A549 (cell line): ENCODE data around the gene LATS2. TPM values are rescaled to one million over a fixed set of nuclear protein-coding genes. Genes with fewer than 3 reads are reported as not detected.
"Not testable (repeated sequence)": the region's sequence is repeated elsewhere in the genome, so short reads cannot be mapped to it uniquely, and the experiment has no call there.

Experiments used
- ATAC-seq, 2 experiments: fragments of 200-7000 bp in 1 of 2; fragments of >200 bp in 1 of 2; cut with Nextera tagmentation in 1 of 2; cut with Tn5 transposase in 1 of 2; 3 replicates each; pipeline versions ENCODE4 v1.8.0 to v1.9.1; 2018 to 2020; ENCODE audit warnings: mild to moderate bottlenecking in 1 of 2, moderate library complexity in 1 of 2
- CTCF ChIA-PET: fragments of 300-600 bp; sonication (Branson Sonifier 250); formaldehyde crosslinking; extraction: SDS; loops from one replicate; lab custom pipeline; 2021; ENCODE audit warnings: antibody characterized with exemption, inconsistent platforms; lab: Yijun Ruan, JAX
- POLR2A ChIA-PET: fragments of 350-600 bp; formaldehyde crosslinking; extraction: SDS; loops from one replicate; lab custom pipeline; 2021; ENCODE audit warnings: antibody characterized with exemption, inconsistent platforms; lab: Yijun Ruan, JAX
- DNase-seq, 2 experiments: peaks; one replicate each; pipeline versions ENCODE4 v3.0.0 to v3.0.0-alpha.2; 2011 to 2016; ENCODE audit warnings: low read depth in 1 of 2, low spot score in 1 of 2
- FAIRE-seq: peaks from 2 replicates; lab custom pipeline; 2011; peaks lifted over from hg19 to GRCh38; lab: Jason Lieb, UNC
- H3K27ac ChIP-seq, 2 experiments: fragments of >200 bp; sonication (Bioruptor Twin); formaldehyde crosslinking; 3 replicates each; pipeline ENCODE4 v1.5.1; 2016 to 2017
- H3K4me1 ChIP-seq: fragments of >200 bp; sonication (Bioruptor Twin); formaldehyde crosslinking; 3 replicates; pipeline ENCODE4 v1.6.1; 2016
- H3K4me2 ChIP-seq: fragments of >200 bp; sonication (Bioruptor Twin); formaldehyde crosslinking; 3 replicates; pipeline ENCODE4 v1.6.1; 2016
- H3K4me3 ChIP-seq: fragments of >200 bp; sonication (Bioruptor Twin); formaldehyde crosslinking; 3 replicates; pipeline ENCODE4 v1.5.1; 2016
- H3K9me3 ChIP-seq: fragments of >200 bp; sonication (Bioruptor Twin); formaldehyde crosslinking; 3 replicates; pipeline ENCODE4 v1.6.1; 2016
- CBX8 ChIP-seq: fragments of 200-600 bp; sonication (generic); IDR thresholded peaks from 2 replicates; pipeline ENCODE4 v1.6.1; 2016
- CHD2 ChIP-seq: fragments of 150-350 bp; IDR thresholded peaks from 2 replicates; pipeline ENCODE4 v1.6.1; 2014; ENCODE audit warnings: low read length; ENCODE audit not compliant: partially characterized antibody
- EHF ChIP-seq: fragments of 250-450 bp; sonication (Bioruptor Pico); IDR thresholded peaks from 2 replicates; pipeline ENCODE4 v1.5.0; 2020; ENCODE audit warnings: mild to moderate bottlenecking
- EHMT2 ChIP-seq: fragments of 200-600 bp; sonication (generic); IDR thresholded peaks from 2 replicates; pipeline ENCODE4 v1.6.1; 2016; ENCODE audit warnings: antibody characterized with exemption, low read depth, mild to moderate bottlenecking, moderate library complexity
- GATA3 ChIP-seq: IDR thresholded peaks from 2 replicates; pipeline ENCODE4 v1.6.1; 2012; ENCODE audit warnings: borderline replicate concordance
- JUNB ChIP-seq: fragments of >200 bp; sonication (Bioruptor Twin); formaldehyde crosslinking; IDR thresholded peaks from 2 replicates; pipeline ENCODE4 v1.6.1; 2016
- MAFK ChIP-seq: fragments of 450-650 bp; IDR thresholded peaks from 2 replicates; pipeline ENCODE4 v1.6.1; 2014; ENCODE audit not compliant: partially characterized antibody
- NR3C1 ChIP-seq: fragments of >200 bp; sonication (Bioruptor Twin); formaldehyde crosslinking; IDR thresholded peaks from 3 replicates; pipeline ENCODE4 v1.6.1; 2017
- POLR2AphosphoS2 ChIP-seq: conservative IDR thresholded peaks from 2 replicates; pipeline ENCODE4 v1.6.1; 2012; ENCODE audit warnings: low read length, improper control_type of control experiment, inconsistent platforms
- RARB ChIP-seq: fragments of 250-450 bp; sonication (Bioruptor Pico); IDR thresholded peaks from 2 replicates; pipeline ENCODE4 v1.8.0; 2021; ENCODE audit warnings: mild to moderate bottlenecking, moderate library complexity
- SREBF2 ChIP-seq: fragments of 450-650 bp; IDR thresholded peaks from 2 replicates; pipeline ENCODE4 v1.6.1; 2014; ENCODE audit warnings: mild to moderate bottlenecking, moderate library complexity
- TFCP2L1 ChIP-seq: fragments of 250-450 bp; sonication (Bioruptor Pico); IDR thresholded peaks from 2 replicates; pipeline ENCODE4 v1.5.0; 2021; ENCODE audit warnings: mild to moderate bottlenecking
- WGBS: methylation state at CpG from one replicate; pipeline ENCODE4 v1.1.6; 2017; ENCODE audit errors: missing lambda C conversion rate; 5-methylcytosine and 5-hydroxymethylcytosine counted together
- polyA plus RNA-seq, 4 experiments: library from polyadenylated mRNA; depleted of rRNA in 3 of 4; stranded (reverse); fragments of >200 nt; fragmentation: RNase III in 1 of 4; extraction: RNeasy Plus Mini Kit Qiagen cat#74134 plus additional on column Dnase treatment in 1 of 4; gene quantifications; 2 replicates in 3 of 4; 3 replicates in 1 of 4; pipeline ENCODE4 v1.2.3, GENCODE V29; 2011 to 2017
- TF ChIP-seq, protein P1 (sequence below): fragments of 150-350 bp; IDR thresholded peaks from 2 replicates; pipeline ENCODE4 v1.6.1; 2014; ENCODE audit warnings: low read depth, mild to moderate bottlenecking, low read length
- TF ChIP-seq, protein P2 (sequence below): fragments of 200-600 bp; sonication (generic); IDR thresholded peaks from 2 replicates; pipeline ENCODE4 v1.6.1; 2016; ENCODE audit warnings: antibody characterized with exemption, mild to moderate bottlenecking, moderate library complexity
- TF ChIP-seq, protein P3 (sequence below): fragments of 250-450 bp; sonication (Bioruptor Pico); IDR thresholded peaks from 2 replicates; pipeline ENCODE4 v1.5.0; 2020; ENCODE audit warnings: low read depth, mild to moderate bottlenecking, moderate library complexity
- TF ChIP-seq, protein P4 (sequence below): fragments of >200 bp; sonication (Bioruptor Twin); formaldehyde crosslinking; IDR thresholded peaks from 3 replicates; pipeline ENCODE4 v1.6.1; 2016

LATS2 gene
- polyA plus RNA-seq, 2 of the 4 experiments (the other 2 are of a cell fraction) = 7.8 to 7.9 TPM

DNA sequence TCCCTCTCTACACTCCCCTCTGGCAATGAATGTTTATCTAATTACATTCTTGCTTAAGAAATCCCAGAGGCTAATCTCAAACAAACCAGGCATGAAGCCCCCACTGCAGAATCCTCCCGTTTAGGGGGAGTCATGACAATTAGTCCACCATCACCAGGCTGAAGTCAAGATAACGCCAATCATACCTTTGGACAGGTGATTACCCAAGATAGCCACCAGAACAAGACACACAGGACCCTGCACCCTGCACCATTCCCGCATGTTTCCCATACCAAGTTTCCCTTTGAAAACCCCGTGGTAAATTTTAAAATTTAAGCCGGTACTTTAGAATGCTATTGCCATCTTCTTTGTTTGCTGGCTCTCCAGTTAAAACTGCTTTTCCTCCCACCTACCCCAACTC is 94.0 kb downstream of the LATS2 start:
- DNase-seq = no peak
- H3K9me3 ChIP-seq = no peaks in the 10 kb centered on the region
- POLR2A ChIA-PET = no interaction called here
- H3K4me1 ChIP-seq = 0 out of 3 replicates have a peak, but pooled peaks cover 4% of the 10 kb centered on the region
- WGBS = 63% methylated on average over 5 of the region's 5 CpGs
- no peak for TF ChIP-seq NR3C1
- TF ChIP-seq, protein P1, sequence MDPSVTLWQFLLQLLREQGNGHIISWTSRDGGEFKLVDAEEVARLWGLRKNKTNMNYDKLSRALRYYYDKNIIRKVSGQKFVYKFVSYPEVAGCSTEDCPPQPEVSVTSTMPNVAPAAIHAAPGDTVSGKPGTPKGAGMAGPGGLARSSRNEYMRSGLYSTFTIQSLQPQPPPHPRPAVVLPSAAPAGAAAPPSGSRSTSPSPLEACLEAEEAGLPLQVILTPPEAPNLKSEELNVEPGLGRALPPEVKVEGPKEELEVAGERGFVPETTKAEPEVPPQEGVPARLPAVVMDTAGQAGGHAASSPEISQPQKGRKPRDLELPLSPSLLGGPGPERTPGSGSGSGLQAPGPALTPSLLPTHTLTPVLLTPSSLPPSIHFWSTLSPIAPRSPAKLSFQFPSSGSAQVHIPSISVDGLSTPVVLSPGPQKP = no peak
- TF ChIP-seq, protein P2, sequence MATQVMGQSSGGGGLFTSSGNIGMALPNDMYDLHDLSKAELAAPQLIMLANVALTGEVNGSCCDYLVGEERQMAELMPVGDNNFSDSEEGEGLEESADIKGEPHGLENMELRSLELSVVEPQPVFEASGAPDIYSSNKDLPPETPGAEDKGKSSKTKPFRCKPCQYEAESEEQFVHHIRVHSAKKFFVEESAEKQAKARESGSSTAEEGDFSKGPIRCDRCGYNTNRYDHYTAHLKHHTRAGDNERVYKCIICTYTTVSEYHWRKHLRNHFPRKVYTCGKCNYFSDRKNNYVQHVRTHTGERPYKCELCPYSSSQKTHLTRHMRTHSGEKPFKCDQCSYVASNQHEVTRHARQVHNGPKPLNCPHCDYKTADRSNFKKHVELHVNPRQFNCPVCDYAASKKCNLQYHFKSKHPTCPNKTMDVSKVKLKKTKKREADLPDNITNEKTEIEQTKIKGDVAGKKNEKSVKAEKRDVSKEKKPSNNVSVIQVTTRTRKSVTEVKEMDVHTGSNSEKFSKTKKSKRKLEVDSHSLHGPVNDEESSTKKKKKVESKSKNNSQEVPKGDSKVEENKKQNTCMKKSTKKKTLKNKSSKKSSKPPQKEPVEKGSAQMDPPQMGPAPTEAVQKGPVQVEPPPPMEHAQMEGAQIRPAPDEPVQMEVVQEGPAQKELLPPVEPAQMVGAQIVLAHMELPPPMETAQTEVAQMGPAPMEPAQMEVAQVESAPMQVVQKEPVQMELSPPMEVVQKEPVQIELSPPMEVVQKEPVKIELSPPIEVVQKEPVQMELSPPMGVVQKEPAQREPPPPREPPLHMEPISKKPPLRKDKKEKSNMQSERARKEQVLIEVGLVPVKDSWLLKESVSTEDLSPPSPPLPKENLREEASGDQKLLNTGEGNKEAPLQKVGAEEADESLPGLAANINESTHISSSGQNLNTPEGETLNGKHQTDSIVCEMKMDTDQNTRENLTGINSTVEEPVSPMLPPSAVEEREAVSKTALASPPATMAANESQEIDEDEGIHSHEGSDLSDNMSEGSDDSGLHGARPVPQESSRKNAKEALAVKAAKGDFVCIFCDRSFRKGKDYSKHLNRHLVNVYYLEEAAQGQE = no peak
- TF ChIP-seq CBX8 = no peak
- no peak for TF ChIP-seq RARB (CRISPR knock-in tag)
- TF ChIP-seq TFCP2L1 = no peak
- TF ChIP-seq, protein P3, sequence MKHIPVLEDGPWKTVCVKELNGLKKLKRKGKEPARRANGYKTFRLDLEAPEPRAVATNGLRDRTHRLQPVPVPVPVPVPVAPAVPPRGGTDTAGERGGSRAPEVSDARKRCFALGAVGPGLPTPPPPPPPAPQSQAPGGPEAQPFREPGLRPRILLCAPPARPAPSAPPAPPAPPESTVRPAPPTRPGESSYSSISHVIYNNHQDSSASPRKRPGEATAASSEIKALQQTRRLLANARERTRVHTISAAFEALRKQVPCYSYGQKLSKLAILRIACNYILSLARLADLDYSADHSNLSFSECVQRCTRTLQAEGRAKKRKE = no peak
- no peak for TF ChIP-seq CHD2
- TF ChIP-seq SREBF2 = no peak
- TF ChIP-seq EHF = no peak
- TF ChIP-seq POLR2AphosphoS2 = no peak
- TF ChIP-seq EHMT2 = no peak
- no peak overlapping the region for H3K27ac ChIP-seq
- no peak overlapping the region for H3K4me2 ChIP-seq
- no peak for ATAC-seq
- no peak overlapping the region for H3K4me3 ChIP-seq
- no peak for FAIRE-seq
- CTCF ChIA-PET = no interaction called here

DNA sequence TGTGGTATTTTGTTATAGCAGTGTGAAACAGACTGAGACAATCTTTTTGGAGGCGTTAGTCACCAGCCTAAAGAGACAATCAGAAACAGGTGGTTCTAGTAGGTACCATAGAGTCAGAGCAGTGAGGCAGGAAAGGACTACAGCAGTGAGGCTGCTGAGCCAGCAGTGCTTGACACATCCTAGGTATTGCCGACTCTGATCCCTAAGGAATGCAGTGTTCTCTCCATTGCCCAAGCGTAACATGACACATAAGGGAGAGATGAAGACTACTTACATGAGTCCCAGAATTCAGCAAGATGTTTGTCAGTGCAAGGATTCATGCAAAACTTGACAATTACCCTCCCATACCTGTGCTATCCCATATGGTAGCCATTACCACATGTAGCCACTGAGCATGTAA is 96.5 kb downstream of the LATS2 start:
- Histone ChIP-seq H3K4me2 (no peak overlapping the region), H3K4me1 (0 out of 3 replicates have a peak, but pooled peaks cover 4% of the 10 kb centered on the region), H3K4me3 (no peak overlapping the region), H3K27ac (no peak overlapping the region), H3K9me3 (no peaks in the 10 kb centered on the region)
- DNase-seq = no peak
- 83% methylated on average over 3 of the region's 3 CpGs for WGBS
- POLR2A ChIA-PET = no interaction called here
- TF ChIP-seq JUNB (no peak), GATA3 (no peak), MAFK (peak; percentile 88)
- TF ChIP-seq, protein P4, sequence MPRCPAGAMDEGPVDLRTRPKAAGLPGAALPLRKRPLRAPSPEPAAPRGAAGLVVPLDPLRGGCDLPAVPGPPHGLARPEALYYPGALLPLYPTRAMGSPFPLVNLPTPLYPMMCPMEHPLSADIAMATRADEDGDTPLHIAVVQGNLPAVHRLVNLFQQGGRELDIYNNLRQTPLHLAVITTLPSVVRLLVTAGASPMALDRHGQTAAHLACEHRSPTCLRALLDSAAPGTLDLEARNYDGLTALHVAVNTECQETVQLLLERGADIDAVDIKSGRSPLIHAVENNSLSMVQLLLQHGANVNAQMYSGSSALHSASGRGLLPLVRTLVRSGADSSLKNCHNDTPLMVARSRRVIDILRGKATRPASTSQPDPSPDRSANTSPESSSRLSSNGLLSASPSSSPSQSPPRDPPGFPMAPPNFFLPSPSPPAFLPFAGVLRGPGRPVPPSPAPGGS = no peak
- ATAC-seq = no peak
- FAIRE-seq = no peak
- CTCF ChIA-PET = no interaction called here

DNA sequence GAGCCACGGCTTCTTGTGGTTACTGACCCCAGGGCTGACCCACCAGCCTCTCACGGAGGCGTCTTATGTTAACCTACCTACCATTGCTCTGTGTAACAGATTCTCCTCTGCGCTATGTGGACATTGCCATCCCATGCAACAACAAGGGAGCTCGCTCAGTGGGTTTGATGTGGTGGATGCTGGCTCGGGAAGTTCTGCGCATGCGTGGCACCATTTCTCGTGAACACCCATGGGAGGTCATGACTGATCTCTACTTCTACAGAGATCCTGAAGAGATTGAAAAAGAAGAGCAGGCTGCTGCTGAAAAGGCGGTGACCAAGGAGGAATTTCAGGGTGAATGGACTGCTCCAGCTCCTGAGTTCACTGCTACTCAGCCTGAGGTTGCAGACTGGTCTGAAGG is 99.7 kb downstream of the LATS2 start:
- POLR2A ChIA-PET, H3K9me3 ChIP-seq, FAIRE-seq, H3K4me3 ChIP-seq, DNase-seq, H3K4me1 ChIP-seq, ATAC-seq, H3K27ac ChIP-seq: not testable (repeated sequence)
- peak overlapping the region; percentile 79; the same call in 1 of the 3 replicates for H3K4me2 ChIP-seq
- 77% methylated on average over 6 of the region's 10 CpGs for WGBS
- CTCF ChIA-PET = interaction anchor here (1.2 kb wide), 1 partner anchor 18 kb away, joined by 3 read pairs; no protein-coding TSS in a partner anchor
